Cortex of kidney (tissue), 1 donor: ENCODE results near the gene SMIM35.

Source experiments
- DNase-seq: peaks from one replicate; lab custom pipeline; 2025; lab: John Stamatoyannopoulos, UW

SMIM35 gene

GRCh38 chr11:118057251-118058145 lies 29.3 kb downstream of the SMIM35 start:
- no peak for DNase-seq

GRCh38 chr11:118056806-118057205 lies 30.0 kb downstream of the SMIM35 start:
- no peak for DNase-seq

GRCh38 chr11:118055966-118056365 lies 30.8 kb downstream of the SMIM35 start:
- DNase-seq = no peak

GRCh38 chr11:118054712-118055640 lies 31.8 kb downstream of the SMIM35 start:
- DNase-seq = no peak

- DNase-seq = no peak
Measured at GRCh38 chr11:118052581-118053206, 34.1 kb downstream of the SMIM35 start.

- DNase-seq = no peak
Measured at GRCh38 chr11:118051611-118052461, 34.9 kb downstream of the SMIM35 start.

- no peak for DNase-seq
Measured at GRCh38 chr11:118051136-118051610, 35.6 kb downstream of the SMIM35 start.

- DNase-seq = no peak
Measured at GRCh38 chr11:118050208-118050891, 36.4 kb downstream of the SMIM35 start.

GRCh38 chr11:118049771-118050170 lies 37.0 kb downstream of the SMIM35 start:
- DNase-seq = no peak

GRCh38 chr11:118048472-118049370 lies 38.0 kb downstream of the SMIM35 start:
- no peak for DNase-seq

- DNase-seq = no peak
Measured at GRCh38 chr11:118047749-118048148, 39.0 kb downstream of the SMIM35 start.

- DNase-seq = no peak
Measured at GRCh38 chr11:118046964-118047700, 39.6 kb downstream of the SMIM35 start.

GRCh38 chr11:118046051-118046963 lies 40.5 kb downstream of the SMIM35 start:
- DNase-seq = no peak

GRCh38 chr11:118045191-118045590 lies 41.6 kb downstream of the SMIM35 start:
- DNase-seq = no peak

- DNase-seq = no peak
Measured at GRCh38 chr11:118042796-118043195, 44.0 kb downstream of the SMIM35 start.

- DNase-seq = no peak
Measured at GRCh38 chr11:118042141-118042540, 44.6 kb downstream of the SMIM35 start.

- DNase-seq = no peak
Measured at GRCh38 chr11:118033443-118033842, 53.3 kb downstream of the SMIM35 start.

GRCh38 chr11:118028626-118029025 lies 58.1 kb downstream of the SMIM35 start:
- no peak for DNase-seq
